Measurements from ENCODE around the gene APOA5. TPM values are rescaled to one million over a fixed set of nuclear protein-coding genes. Genes with fewer than 3 reads are reported as not detected.
"Not testable (repeated sequence)": the region's sequence is repeated elsewhere in the genome, so short reads cannot be mapped to it uniquely, and the experiment has no call there.

Gene APOA5
- total RNA-seq, 1 experiment from 2014 or later, result not detected

DNA sequence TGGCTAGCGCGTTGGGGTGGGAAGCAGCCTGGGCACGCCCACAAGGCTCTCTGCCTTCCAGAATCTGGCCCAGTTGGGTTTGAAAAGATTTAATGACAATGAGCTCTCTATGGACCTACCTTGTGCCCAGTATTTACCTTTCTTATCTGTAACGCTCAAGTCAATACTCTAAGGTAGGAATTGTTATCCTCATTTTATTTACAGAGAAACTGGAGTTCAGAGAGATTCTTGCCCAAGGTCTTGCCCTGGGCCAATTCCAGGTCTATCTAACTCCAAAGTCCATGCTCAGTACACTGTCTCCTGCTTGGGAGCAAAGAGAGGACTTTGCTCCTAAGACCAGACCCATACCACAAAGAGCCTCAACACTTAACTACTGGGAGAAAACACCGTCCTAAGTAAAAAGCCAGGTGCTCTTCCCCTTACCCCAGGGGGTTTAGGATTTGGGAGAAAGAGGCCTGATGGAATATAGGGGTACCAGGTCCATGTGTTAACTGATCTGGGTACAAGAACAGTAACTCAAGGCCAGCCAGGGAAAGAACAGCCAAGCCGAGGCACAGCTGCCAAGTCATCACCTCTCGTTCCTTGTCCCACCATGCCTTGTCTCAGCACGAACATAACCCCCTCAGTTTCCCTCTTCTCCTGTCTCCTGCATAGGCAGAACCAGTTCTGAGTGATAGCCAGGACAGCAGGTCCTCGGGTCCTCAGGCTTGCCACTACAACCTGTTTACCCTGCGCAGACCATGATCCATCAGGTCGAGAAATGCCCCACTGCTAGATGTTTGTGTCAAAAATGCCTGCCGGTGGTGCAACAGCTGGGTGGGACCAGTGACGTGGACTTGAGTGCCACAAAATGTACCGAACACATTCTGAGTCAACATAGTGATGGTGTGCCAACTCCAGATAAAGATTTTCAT, 16.8 kb upstream of the APOA5 start:
- H3K4me3 Mint-ChIP-seq (ENCODE audit: unreplicated experiment), result peak overlapping the region; percentile 43
- POLR2A ChIA-PET, result interaction anchor here (0.7 to 2.8 kb wide), 6 partner anchors 13 to 390 kb away, joined by 3 to 12 read pairs (median 3); partner anchors contain the start of gene ZPR1
- CTCF ChIA-PET, result interaction anchor here (0.9 kb wide), 1 partner anchor 18 kb away, joined by 3 read pairs; no protein-coding TSS in a partner anchor
- BruUV-seq (replicated peaks), result TSS peak; percentile 97
- TF ChIP-seq, protein P1, sequence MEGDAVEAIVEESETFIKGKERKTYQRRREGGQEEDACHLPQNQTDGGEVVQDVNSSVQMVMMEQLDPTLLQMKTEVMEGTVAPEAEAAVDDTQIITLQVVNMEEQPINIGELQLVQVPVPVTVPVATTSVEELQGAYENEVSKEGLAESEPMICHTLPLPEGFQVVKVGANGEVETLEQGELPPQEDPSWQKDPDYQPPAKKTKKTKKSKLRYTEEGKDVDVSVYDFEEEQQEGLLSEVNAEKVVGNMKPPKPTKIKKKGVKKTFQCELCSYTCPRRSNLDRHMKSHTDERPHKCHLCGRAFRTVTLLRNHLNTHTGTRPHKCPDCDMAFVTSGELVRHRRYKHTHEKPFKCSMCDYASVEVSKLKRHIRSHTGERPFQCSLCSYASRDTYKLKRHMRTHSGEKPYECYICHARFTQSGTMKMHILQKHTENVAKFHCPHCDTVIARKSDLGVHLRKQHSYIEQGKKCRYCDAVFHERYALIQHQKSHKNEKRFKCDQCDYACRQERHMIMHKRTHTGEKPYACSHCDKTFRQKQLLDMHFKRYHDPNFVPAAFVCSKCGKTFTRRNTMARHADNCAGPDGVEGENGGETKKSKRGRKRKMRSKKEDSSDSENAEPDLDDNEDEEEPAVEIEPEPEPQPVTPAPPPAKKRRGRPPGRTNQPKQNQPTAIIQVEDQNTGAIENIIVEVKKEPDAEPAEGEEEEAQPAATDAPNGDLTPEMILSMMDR (IDR thresholded peaks at IDR 0.05; ENCODE audit: unreplicated experiment), result no peak
- no peaks in the 10 kb centered on the region for H3K27me3 Mint-ChIP-seq (ENCODE audit: insufficient read depth, unreplicated experiment)
- peak; percentile 91 for DNase-seq (ENCODE audit: unreplicated experiment)
- H3K4me1 Mint-ChIP-seq (ENCODE audit: insufficient read depth, unreplicated experiment), result peaks cover 40% of the 10 kb centered on the region
- peaks cover 21% of the 10 kb centered on the region for H3K36me3 Mint-ChIP-seq (ENCODE audit: insufficient read depth, unreplicated experiment)
- intact Hi-C loops (cut with micrococcal nuclease), result no loop called here
- H3K9me3 Mint-ChIP-seq (ENCODE audit: unreplicated experiment), result no peaks in the 10 kb centered on the region
- H3K27ac Mint-ChIP-seq (ENCODE audit: low read depth, unreplicated experiment), result peak overlapping the region; percentile 98

DNA sequence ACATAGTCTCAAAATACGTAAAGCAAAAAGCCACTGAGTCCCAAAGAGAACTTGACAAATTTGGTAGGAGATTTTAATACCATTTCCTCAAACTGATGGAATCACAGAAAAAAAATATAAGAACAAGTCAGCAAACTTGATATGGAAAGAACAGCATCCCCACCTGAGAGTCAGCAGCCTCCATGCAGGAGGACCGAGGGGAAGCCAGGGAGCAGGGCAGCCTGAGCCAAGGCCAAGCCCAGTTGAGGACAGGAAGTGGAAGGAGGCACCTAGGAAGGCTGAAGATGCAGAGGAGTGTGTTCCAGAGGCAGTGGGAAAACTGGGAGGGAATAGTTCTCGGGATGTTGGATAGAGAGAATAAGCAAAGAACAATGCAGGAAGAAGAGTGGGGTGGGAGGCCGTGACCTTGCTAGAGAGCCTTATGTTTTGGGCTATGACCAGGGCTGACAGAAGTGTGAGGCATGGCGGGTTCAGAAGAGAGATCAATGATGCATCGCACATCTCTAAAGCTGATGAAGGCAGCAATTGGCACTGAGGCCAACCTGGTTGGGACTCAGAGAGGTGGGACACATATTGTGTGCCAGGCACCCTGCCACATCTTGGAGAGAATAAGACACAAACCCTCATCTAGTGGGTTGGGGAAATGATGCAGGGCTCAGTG, 16.1 kb upstream of the APOA5 start:
- TF ChIP-seq, protein P1 (IDR thresholded peaks at IDR 0.05; ENCODE audit: unreplicated experiment), result no peak
- no TSS peak for BruUV-seq (replicated peaks)
- ChIA-PET CTCF (interaction anchor here (0.7 to 1.4 kb wide), 3 partner anchors 17 to 75 kb away, joined by 3 to 6 read pairs (median 3); no protein-coding TSS in a partner anchor), POLR2A (interaction anchor here (0.6 to 2.8 kb wide), 4 partner anchors 14 to 517 kb away, joined by 3 to 12 read pairs (median 4); partner anchors contain the start of gene ZPR1)
- peaks cover 19% of the 10 kb centered on the region for H3K36me3 Mint-ChIP-seq (ENCODE audit: insufficient read depth, unreplicated experiment)
- H3K27me3 Mint-ChIP-seq (ENCODE audit: insufficient read depth, unreplicated experiment), result no peaks in the 10 kb centered on the region
- peak overlapping the region; percentile 98 for H3K27ac Mint-ChIP-seq (ENCODE audit: low read depth, unreplicated experiment)
- no peak for DNase-seq (ENCODE audit: unreplicated experiment)
- H3K4me3 Mint-ChIP-seq (ENCODE audit: unreplicated experiment), result no peak overlapping the region
- H3K4me1 Mint-ChIP-seq (ENCODE audit: insufficient read depth, unreplicated experiment), result peaks cover 40% of the 10 kb centered on the region
- H3K9me3 Mint-ChIP-seq (ENCODE audit: unreplicated experiment), result no peaks in the 10 kb centered on the region
- intact Hi-C loops (cut with micrococcal nuclease), result no loop called here

DNA sequence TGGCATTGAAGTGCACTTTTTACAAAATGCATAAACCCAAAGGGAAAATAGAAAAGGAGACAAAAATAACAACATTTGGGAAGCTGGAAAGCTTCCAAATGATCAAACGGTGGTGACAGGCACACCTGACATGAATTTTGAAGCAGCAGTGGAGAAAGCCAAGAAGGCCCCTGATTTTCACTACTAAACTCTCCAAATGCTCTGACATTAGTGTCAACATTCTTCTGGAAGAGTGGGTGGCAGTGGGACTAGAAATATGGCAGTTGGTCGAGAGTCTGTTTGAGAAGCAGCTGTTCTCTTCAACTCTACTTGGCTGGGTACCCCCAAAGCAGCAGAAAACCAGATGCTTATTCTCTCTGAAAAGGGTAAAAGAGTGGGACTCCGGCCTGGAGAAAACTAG, 12.3 kb upstream of the APOA5 start:
- no TSS peak for BruUV-seq (replicated peaks)
- intact Hi-C loops (cut with micrococcal nuclease), result no loop called here
- Mint-ChIP-seq H3K27me3 (ENCODE audit: insufficient read depth, unreplicated experiment) (no peaks in the 10 kb centered on the region), H3K4me3 (ENCODE audit: unreplicated experiment) (no peak overlapping the region), H3K9me3 (ENCODE audit: unreplicated experiment) (no peaks in the 10 kb centered on the region), H3K36me3 (ENCODE audit: insufficient read depth, unreplicated experiment) (peaks cover 9% of the 10 kb centered on the region), H3K4me1 (ENCODE audit: insufficient read depth, unreplicated experiment) (peaks cover 30% of the 10 kb centered on the region), H3K27ac (ENCODE audit: low read depth, unreplicated experiment) (no peak overlapping the region)
- ChIA-PET CTCF (no interaction called here), POLR2A (interaction anchor here (2.1 kb wide), 1 partner anchor 10 kb away, joined by 5 read pairs; no protein-coding TSS in a partner anchor)
- DNase-seq (ENCODE audit: unreplicated experiment), result no peak
- TF ChIP-seq, protein P1 (IDR thresholded peaks at IDR 0.05; ENCODE audit: unreplicated experiment), result no peak

DNA sequence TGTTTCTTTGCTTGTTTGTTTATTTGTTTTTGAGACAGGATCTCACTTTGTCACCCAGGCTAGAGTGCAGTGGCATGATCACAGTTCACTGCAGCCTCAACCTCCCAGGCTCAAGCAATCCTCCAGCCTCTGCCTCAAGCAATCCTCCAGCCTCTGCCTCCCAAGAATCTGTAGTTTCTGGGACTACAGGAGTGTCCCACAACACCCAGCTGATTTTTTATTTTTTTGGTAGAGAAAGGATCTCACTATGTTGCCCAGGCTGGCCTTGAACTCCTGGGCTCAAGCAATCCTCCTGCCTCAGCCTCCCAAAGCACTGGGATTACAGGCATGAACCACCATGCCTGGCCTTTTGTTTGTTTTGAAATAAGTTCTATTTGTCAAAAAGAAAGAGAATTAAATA, 10.0 kb upstream of the APOA5 start:
- H3K4me1 Mint-ChIP-seq (ENCODE audit: insufficient read depth, unreplicated experiment); BruUV-seq (replicated peaks); H3K27me3 Mint-ChIP-seq (ENCODE audit: insufficient read depth, unreplicated experiment); H3K27ac Mint-ChIP-seq (ENCODE audit: low read depth, unreplicated experiment); POLR2A ChIA-PET; intact Hi-C loops (cut with micrococcal nuclease); H3K4me3 Mint-ChIP-seq (ENCODE audit: unreplicated experiment); H3K9me3 Mint-ChIP-seq (ENCODE audit: unreplicated experiment); H3K36me3 Mint-ChIP-seq (ENCODE audit: insufficient read depth, unreplicated experiment); DNase-seq (ENCODE audit: unreplicated experiment): not testable (repeated sequence)
- CTCF ChIA-PET, result interaction anchor here (1.2 kb wide), 1 partner anchor 11 kb away, joined by 4 read pairs; no protein-coding TSS in a partner anchor

Measured in MCF 10A (cell line).